Measurements from ENCODE around the gene NUP93. TPM values are rescaled to one million over a fixed set of nuclear protein-coding genes. Genes with fewer than 3 reads are reported as not detected.

NUP93 gene
- total and polyA plus RNA-seq, 2 donors (not counting 3 experiments of a cell fraction or from before 2014, with no cell fraction given), result 62.3 to 124 TPM

GRCh38 chr16:56815721-56816120 is 85.8 kb downstream of the NUP93 start:
- intact Hi-C loops (cut with micrococcal nuclease), result no loop called here
- H3K36me3 ChIP-seq (ENCODE audit: control insufficient read depth in 2 of 2, extremely low read depth in 1 of 2, insufficient read depth in 2 of 2, low read length in 2 of 2), result peaks cover 0 to 2% of the 10 kb centered on the region in 2 experiments
- H4K20me1 ChIP-seq (replicated peaks; ENCODE audit: control insufficient read depth, extremely low read depth, insufficient read depth, low read length), result no peaks in the 10 kb centered on the region
- H3K4me2 ChIP-seq (ENCODE audit: insufficient read depth, low read length), result no peak overlapping the region
- no peak for DNase-seq (ENCODE audit: low read depth, low spot score)
- no peak overlapping the region for H3K4me3 ChIP-seq (replicated peaks in 1 of 3; ENCODE audit: insufficient read depth in 1 of 3, low read depth in 1 of 3, low read length in 3 of 3)
- ChIA-PET CTCF (interaction anchor here (1.5 to 4.5 kb wide), 2 partner anchors 23 to 37 kb away, joined by 8 to 21 read pairs; no protein-coding TSS in a partner anchor), POLR2A (no interaction called here)
- H3K9me3 ChIP-seq (replicated peaks; ENCODE audit: control insufficient read depth, insufficient read depth, low read length), result no peaks in the 10 kb centered on the region
- no peaks in the 10 kb centered on the region for H3K9me1 ChIP-seq (replicated peaks; ENCODE audit: control insufficient read depth, extremely low read depth, insufficient read depth, low read length)
- BruUV-seq (replicated peaks), result no TSS peak
- no peaks in the 10 kb centered on the region for H3K27me3 ChIP-seq (ENCODE audit: control insufficient read depth in 2 of 2, insufficient read depth in 2 of 2, low read length in 2 of 2)
- TF ChIP-seq GATA2 (IDR thresholded peaks at IDR 0.05; ENCODE audit: insufficient read depth, insufficient read length, low read depth, low read length), result no peak
- no peak for TF ChIP-seq MYC (IDR thresholded peaks at IDR 0.05; ENCODE audit: low read depth, low read length)
- TF ChIP-seq POLR2A (IDR thresholded peaks at IDR 0.05; ENCODE audit: low read depth, low read length), result no peak
- no peak for TF ChIP-seq EZH2 (IDR thresholded peaks at IDR 0.05; ENCODE audit: borderline replicate concordance, low read depth, low read length, severe bottlenecking)
- TF ChIP-seq JUN (IDR thresholded peaks at IDR 0.05; ENCODE audit: borderline replicate concordance, insufficient read depth, insufficient read length, low read depth), result no peak
- no peak for TF ChIP-seq FOS (IDR thresholded peaks at IDR 0.05; ENCODE audit: borderline replicate concordance, insufficient read depth, low read length)
- H3K4me1 ChIP-seq (ENCODE audit: control insufficient read depth, extremely low read depth, insufficient read depth, low read length), result peaks cover 25% of the 10 kb centered on the region
- no peak overlapping the region for H3K27ac ChIP-seq (ENCODE audit: insufficient read depth, low read depth, low read length)
- H2AFZ ChIP-seq (ENCODE audit: low read depth, low read length), result no peak overlapping the region
- no peak overlapping the region for H3K9ac ChIP-seq (replicated peaks; ENCODE audit: extremely low read depth, insufficient read depth, low read length)
- no peak for FAIRE-seq
- peaks cover 5% of the 10 kb centered on the region for H3K79me2 ChIP-seq (ENCODE audit: control insufficient read depth, insufficient read depth, low read length)
- dilution Hi-C loops (cut with MboI; ENCODE audit: extremely low pct_ligation_motif_present, low sequenced_read_pairs), result no loop called here

- no peak overlapping the region for H3K9ac ChIP-seq (replicated peaks; ENCODE audit: extremely low read depth, insufficient read depth, low read length)
- POLR2A ChIA-PET, result interaction anchor here (0.6 kb wide), 1 partner anchor 128 kb away, joined by 3 read pairs; no protein-coding TSS in a partner anchor
- FAIRE-seq, result no peak
- no peak overlapping the region for H3K27ac ChIP-seq (ENCODE audit: insufficient read depth, low read depth, low read length)
- no peak overlapping the region for H2AFZ ChIP-seq (ENCODE audit: low read depth, low read length)
- TF ChIP-seq EZH2 (IDR thresholded peaks at IDR 0.05; ENCODE audit: borderline replicate concordance, low read depth, low read length, severe bottlenecking) (no peak), POLR2AphosphoS5 (IDR thresholded peaks at IDR 0.05; ENCODE audit: insufficient read depth, low read depth, low read length) (no peak), FOS (IDR thresholded peaks at IDR 0.05; ENCODE audit: borderline replicate concordance, insufficient read depth, low read length) (no peak), GATA2 (IDR thresholded peaks at IDR 0.05; ENCODE audit: insufficient read depth, insufficient read length, low read depth, low read length) (no peak), JUN (IDR thresholded peaks at IDR 0.05; ENCODE audit: borderline replicate concordance, insufficient read depth, insufficient read length, low read depth) (no peak), POLR2A (IDR thresholded peaks at IDR 0.05; ENCODE audit: low read depth, low read length) (no peak), MYC (IDR thresholded peaks at IDR 0.05; ENCODE audit: low read depth, low read length) (no peak)
- no peaks in the 10 kb centered on the region for H3K9me1 ChIP-seq (replicated peaks; ENCODE audit: control insufficient read depth, extremely low read depth, insufficient read depth, low read length)
- peaks cover 0 to 4% of the 10 kb centered on the region in 2 experiments for H3K36me3 ChIP-seq (ENCODE audit: control insufficient read depth in 2 of 2, extremely low read depth in 1 of 2, insufficient read depth in 2 of 2, low read length in 2 of 2)
- H4K20me1 ChIP-seq (replicated peaks; ENCODE audit: control insufficient read depth, extremely low read depth, insufficient read depth, low read length), result no peaks in the 10 kb centered on the region
- H3K27me3 ChIP-seq (ENCODE audit: control insufficient read depth in 2 of 2, insufficient read depth in 2 of 2, low read length in 2 of 2), result no peaks in the 10 kb centered on the region
- peaks cover 20% of the 10 kb centered on the region for H3K4me1 ChIP-seq (ENCODE audit: control insufficient read depth, extremely low read depth, insufficient read depth, low read length)
- no peaks in the 10 kb centered on the region for H3K9me3 ChIP-seq (replicated peaks; ENCODE audit: control insufficient read depth, insufficient read depth, low read length)
- H3K79me2 ChIP-seq (ENCODE audit: control insufficient read depth, insufficient read depth, low read length), result peaks cover 3% of the 10 kb centered on the region
- dilution Hi-C loops (cut with MboI; ENCODE audit: extremely low pct_ligation_motif_present, low sequenced_read_pairs), result no loop called here
- CTCF ChIA-PET, result interaction anchor here (1.5 kb wide), 1 partner anchor 33 kb away, joined by 3 read pairs; no protein-coding TSS in a partner anchor
- intact Hi-C loops (cut with micrococcal nuclease), result no loop called here
- BruUV-seq (replicated peaks), result no TSS peak
- no peak overlapping the region for H3K4me3 ChIP-seq (replicated peaks in 1 of 3; ENCODE audit: insufficient read depth in 1 of 3, low read depth in 1 of 3, low read length in 3 of 3)
- no peak overlapping the region for H3K4me2 ChIP-seq (ENCODE audit: insufficient read depth, low read length)
- no peak for DNase-seq (ENCODE audit: low read depth, low spot score)
These were observed 87.1 kb downstream of the NUP93 start for GRCh38 chr16:56817056-56817455.
